ENCODE data around the gene AGAP2.

DNA sequence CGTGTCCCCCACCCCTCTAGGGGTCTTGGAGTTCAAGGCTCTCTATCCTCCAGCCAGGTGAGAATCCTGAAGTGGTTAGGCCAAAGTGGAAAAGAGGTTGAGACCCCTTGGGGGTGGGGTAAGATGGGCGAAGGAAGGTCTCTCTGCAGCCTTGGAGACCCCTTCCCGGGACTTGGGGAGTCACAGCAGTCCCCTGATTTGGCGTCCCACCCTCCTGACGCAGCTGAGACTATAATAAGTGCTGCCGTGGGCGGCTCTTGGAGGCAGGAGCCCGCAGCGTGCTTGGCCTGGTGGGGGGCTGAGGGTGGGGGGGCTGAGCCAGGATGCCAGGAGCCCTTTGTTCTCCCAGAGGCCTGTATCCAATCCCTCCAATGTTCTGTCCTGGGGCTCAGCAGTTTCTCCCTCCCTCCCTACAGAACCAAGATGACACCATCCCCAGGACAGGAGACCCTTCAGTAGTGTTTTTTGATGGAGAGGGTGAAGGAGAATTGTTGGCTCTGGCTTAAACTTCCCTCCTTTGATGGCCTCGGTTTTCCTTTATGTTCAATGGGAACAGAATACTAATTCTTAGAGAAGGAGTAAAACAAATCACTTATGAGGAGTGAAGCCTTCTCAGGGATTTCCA is 1.5 kb upstream of the AGAP2 start:
- TF ChIP-seq, protein P1, sequence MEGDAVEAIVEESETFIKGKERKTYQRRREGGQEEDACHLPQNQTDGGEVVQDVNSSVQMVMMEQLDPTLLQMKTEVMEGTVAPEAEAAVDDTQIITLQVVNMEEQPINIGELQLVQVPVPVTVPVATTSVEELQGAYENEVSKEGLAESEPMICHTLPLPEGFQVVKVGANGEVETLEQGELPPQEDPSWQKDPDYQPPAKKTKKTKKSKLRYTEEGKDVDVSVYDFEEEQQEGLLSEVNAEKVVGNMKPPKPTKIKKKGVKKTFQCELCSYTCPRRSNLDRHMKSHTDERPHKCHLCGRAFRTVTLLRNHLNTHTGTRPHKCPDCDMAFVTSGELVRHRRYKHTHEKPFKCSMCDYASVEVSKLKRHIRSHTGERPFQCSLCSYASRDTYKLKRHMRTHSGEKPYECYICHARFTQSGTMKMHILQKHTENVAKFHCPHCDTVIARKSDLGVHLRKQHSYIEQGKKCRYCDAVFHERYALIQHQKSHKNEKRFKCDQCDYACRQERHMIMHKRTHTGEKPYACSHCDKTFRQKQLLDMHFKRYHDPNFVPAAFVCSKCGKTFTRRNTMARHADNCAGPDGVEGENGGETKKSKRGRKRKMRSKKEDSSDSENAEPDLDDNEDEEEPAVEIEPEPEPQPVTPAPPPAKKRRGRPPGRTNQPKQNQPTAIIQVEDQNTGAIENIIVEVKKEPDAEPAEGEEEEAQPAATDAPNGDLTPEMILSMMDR (IDR thresholded peaks at IDR 0.05) = no peak
- no peak for TF ChIP-seq EZH2phosphoT487 (IDR thresholded peaks at IDR 0.05)
- TF ChIP-seq EZH2 (IDR thresholded peaks at IDR 0.05) = no peak

Data from neural progenitor cell (in vitro differentiated cells).